BE2C (cell line): ENCODE data around the gene ASS1.

Source experiments
- DNase-seq: peaks from one replicate; pipeline ENCODE4 v3.0.0-alpha.2; 2020
- H3K27me3 ChIP-seq: fragments of 250-450 bp; sonication (Bioruptor Pico); 2 replicates; pipeline ENCODE4 v1.5.1; 2020; ENCODE audit warnings: mild to moderate bottlenecking
- H3K36me3 ChIP-seq: fragments of 250-450 bp; sonication (Bioruptor Pico); 2 replicates; pipeline ENCODE4 v1.5.1; 2020; ENCODE audit warnings: mild to moderate bottlenecking
- H3K4me1 ChIP-seq: fragments of 250-450 bp; sonication (Bioruptor Pico); 2 replicates; pipeline ENCODE4 v1.5.1; 2020
- H3K4me3 ChIP-seq: 2 replicates; pipeline ENCODE4 v1.5.1; 2011; ENCODE audit warnings: low read depth, low read length
- H3K9me3 ChIP-seq: fragments of 250-450 bp; sonication (Bioruptor Pico); 2 replicates; pipeline ENCODE4 v1.5.1; 2020
- TF ChIP-seq, protein P1 (sequence below): IDR thresholded peaks from 2 replicates; pipeline ENCODE4 v1.5.1; 2012; ENCODE audit warnings: mild to moderate bottlenecking, low read depth, low read length

Gene ASS1

DNA sequence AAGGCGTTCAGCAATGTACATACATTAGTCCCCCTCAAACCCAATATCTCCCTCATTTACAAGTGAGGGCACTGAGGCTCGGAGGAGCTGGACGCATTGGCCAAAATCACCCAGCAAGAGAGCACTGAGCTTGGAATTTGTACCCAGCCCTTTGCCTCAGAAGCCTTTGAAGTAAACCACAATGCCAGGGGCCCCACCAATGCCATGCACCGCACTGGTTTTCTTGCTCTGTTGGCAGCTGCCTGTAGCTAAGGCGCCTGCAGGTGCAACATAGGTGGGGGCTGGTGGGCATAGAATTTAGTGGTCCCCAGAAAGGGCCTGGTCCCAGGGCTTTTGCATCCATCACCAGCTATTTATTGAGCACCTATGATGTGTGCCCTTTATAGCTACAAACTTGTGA, 97.3 kb downstream of the ASS1 start:
- Histone ChIP-seq H3K36me3 (no peaks in the 10 kb centered on the region), H3K27me3 (no peaks in the 10 kb centered on the region), H3K4me3 (no peak overlapping the region), H3K4me1 (peaks cover 7% of the 10 kb centered on the region), H3K9me3 (no peaks in the 10 kb centered on the region; the same call in 1 of the 2 replicates)
- TF ChIP-seq, protein P1, sequence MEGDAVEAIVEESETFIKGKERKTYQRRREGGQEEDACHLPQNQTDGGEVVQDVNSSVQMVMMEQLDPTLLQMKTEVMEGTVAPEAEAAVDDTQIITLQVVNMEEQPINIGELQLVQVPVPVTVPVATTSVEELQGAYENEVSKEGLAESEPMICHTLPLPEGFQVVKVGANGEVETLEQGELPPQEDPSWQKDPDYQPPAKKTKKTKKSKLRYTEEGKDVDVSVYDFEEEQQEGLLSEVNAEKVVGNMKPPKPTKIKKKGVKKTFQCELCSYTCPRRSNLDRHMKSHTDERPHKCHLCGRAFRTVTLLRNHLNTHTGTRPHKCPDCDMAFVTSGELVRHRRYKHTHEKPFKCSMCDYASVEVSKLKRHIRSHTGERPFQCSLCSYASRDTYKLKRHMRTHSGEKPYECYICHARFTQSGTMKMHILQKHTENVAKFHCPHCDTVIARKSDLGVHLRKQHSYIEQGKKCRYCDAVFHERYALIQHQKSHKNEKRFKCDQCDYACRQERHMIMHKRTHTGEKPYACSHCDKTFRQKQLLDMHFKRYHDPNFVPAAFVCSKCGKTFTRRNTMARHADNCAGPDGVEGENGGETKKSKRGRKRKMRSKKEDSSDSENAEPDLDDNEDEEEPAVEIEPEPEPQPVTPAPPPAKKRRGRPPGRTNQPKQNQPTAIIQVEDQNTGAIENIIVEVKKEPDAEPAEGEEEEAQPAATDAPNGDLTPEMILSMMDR, result no peak
- no peak for DNase-seq

DNA sequence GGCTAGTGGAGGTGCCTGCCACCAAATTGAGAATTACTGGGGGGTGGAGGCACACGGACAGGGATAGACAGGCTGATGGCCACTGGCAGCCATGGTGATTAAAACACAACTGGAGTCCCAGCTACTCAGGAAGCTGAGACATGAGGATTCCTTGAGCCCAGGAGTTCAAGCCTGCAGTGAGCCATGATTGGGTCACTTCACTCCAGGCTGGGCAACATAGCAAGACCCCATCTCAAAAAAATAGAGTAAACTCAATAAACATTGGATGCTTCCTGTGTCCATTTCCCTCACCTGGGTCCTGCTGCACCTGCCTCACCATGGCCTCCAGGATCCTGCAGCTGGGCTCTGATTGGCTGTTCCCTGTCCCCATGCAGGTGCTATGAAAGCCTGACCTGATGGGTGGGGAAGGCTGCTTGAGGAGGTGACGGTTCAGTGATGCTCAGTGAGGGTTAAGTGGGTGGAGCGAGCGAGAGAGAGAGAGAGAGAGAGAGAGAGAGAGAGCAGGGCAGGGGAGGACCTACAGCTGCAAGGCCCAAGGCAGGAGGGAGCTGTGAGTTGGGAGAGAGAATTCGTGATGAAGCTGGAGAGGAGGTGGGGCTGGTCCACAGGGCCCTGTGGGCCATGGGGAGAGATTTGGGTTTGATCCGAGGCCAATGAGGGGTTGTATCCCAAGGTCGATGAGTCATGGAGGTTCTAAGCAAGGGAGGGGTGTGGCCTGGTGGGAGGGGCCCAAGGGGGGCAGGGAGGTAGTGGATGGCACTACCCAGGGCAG, 97.9 kb downstream of the ASS1 start:
- no peak for DNase-seq
- Histone ChIP-seq H3K4me3 (no peak overlapping the region), H3K4me1 (peaks cover 1% of the 10 kb centered on the region), H3K27me3 (no peaks in the 10 kb centered on the region), H3K9me3 (no peaks in the 10 kb centered on the region; the same call in 1 of the 2 replicates), H3K36me3 (no peaks in the 10 kb centered on the region)
- TF ChIP-seq, protein P1, result no peak

DNA sequence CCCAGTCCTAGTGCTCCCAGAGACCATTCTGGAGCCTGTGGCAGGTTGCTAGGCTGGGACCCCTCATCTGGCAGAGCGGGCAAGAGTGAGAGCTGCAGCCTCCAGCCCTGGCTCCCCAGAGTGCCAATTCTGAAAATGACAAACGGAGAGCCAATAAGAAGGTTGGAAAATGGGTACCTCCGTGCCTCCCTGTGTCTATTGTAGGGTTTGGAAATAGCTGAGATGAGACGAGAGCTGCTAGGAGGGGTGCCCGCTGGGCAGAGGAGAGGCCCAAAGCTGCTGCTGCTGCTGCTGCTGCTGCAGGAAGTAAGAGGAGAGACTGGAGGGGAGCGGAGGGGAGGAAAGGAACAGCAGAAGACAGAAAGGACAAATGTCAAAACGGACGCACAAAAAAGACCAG, 98.6 kb downstream of the ASS1 start:
- no peaks in the 10 kb centered on the region for H3K36me3 ChIP-seq
- H3K9me3 ChIP-seq, result no peaks in the 10 kb centered on the region; the same call in 1 of the 2 replicates
- no peak overlapping the region for H3K4me3 ChIP-seq
- no peak for DNase-seq
- H3K27me3 ChIP-seq, result no peaks in the 10 kb centered on the region
- TF ChIP-seq, protein P1, result no peak
- no peaks in the 10 kb centered on the region for H3K4me1 ChIP-seq

DNA sequence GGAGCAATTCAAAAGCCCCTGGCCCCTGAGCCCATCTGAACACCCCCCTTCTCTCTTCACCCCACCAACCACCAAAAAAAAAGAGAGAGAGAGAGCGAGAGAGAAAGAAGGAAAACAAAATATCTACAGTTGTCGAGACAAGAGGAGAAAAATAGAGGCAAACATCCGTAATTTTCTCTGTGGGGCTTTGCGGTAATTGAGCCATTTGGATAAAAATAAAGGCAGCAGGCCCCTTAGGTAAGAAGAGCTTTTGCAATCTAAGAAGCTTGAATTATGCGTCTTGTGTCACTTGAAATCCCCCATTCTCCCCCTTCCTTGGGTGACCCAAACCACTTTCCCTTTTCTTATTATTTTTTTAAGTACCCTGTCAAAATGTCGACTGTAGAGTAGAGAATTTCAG, 99.1 kb downstream of the ASS1 start:
- Histone ChIP-seq H3K4me1 (no peaks in the 10 kb centered on the region), H3K9me3 (no peaks in the 10 kb centered on the region; the same call in 1 of the 2 replicates), H3K36me3 (no peaks in the 10 kb centered on the region), H3K27me3 (no peaks in the 10 kb centered on the region), H3K4me3 (no peak overlapping the region)
- TF ChIP-seq, protein P1, result no peak
- no peak for DNase-seq

DNA sequence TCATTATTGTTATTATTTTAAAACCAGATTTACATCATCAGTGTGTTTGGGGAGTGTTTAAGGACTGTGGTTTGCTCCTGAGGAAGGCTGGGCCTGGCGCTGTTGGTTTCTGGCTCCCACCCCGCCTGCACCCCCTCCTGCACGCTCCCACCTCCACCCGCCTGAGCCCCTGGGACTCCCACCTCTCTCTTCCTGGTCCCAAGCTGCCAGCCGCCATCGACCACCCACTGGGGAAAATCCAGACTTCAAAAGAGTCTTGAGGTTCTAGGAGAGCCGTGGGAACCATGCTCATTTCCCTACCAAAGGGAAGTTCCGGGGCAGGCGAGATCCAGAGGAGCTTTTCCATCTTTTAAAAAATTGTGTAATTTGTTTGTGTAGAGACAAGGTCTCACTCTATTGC, 99.6 kb downstream of the ASS1 start:
- DNase-seq, result no peak
- H3K4me1 ChIP-seq, result no peaks in the 10 kb centered on the region
- H3K9me3 ChIP-seq, result no peaks in the 10 kb centered on the region; the same call in 1 of the 2 replicates
- no peak overlapping the region for H3K4me3 ChIP-seq
- H3K27me3 ChIP-seq, result no peaks in the 10 kb centered on the region
- H3K36me3 ChIP-seq, result no peaks in the 10 kb centered on the region
- TF ChIP-seq, protein P1, result no peak

DNA sequence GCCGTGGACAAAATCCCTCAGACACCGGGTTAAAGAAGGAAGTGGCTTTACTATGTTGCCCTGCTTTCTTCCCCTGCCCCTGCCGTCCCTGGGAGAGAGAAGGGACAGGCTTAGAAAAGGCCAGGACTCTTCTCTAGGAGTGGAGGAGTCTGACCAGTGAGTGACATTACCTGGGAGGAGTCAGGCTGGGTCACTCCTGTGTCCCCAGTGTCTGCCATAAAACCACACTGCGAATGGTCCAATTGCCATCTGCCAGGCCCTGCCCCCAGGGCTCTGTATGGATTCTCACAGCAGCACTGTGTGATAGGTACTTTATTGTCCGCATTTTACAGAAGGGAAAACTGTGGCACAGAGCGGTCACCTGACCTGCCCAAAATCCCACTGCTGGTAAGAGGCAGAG, 103.3 kb downstream of the ASS1 start:
- TF ChIP-seq, protein P1, result no peak
- Histone ChIP-seq H3K4me1 (no peaks in the 10 kb centered on the region), H3K36me3 (no peaks in the 10 kb centered on the region), H3K27me3 (no peaks in the 10 kb centered on the region), H3K9me3 (no peaks in the 10 kb centered on the region; the same call in 1 of the 2 replicates), H3K4me3 (no peak overlapping the region)
- no peak for DNase-seq
